Activated naive CD4-positive, alpha-beta T cell treated with anti-CD3 and anti-CD28 coated beads, Interleukin-2, amount 10 ng/mL, durations not matched to agents 7 days and 5 days (primary cell): ENCODE measurements around the gene TTC3.
"Not testable (repeated sequence)": the region's sequence is repeated elsewhere in the genome, so short reads cannot be mapped to it uniquely, and the experiment has no call there.

ENCODE experiments used
- CTCF ChIA-PET: fragments of 350-600 bp; sonication (Branson Sonifier 250); formaldehyde crosslinking; loops from one replicate; lab custom pipeline; 2021; ENCODE audit warnings: antibody characterized with exemption; lab: Charles Lee
- DNase-seq: peaks from one replicate; pipeline ENCODE4 v3.0.0-alpha.2; 2020
- H3K27ac Mint-ChIP-seq: one replicate; pipeline ENCODE4 v1.8.0; 2021; ENCODE audit warnings: mild to moderate bottlenecking, moderate library complexity, mixed read lengths
- H3K27me3 Mint-ChIP-seq: one replicate; pipeline ENCODE4 v1.8.0; 2021; ENCODE audit warnings: mild to moderate bottlenecking, mixed read lengths
- H3K36me3 Mint-ChIP-seq: one replicate; pipeline ENCODE4 v1.8.0; 2021; ENCODE audit warnings: mixed read lengths
- H3K4me1 Mint-ChIP-seq: one replicate; pipeline ENCODE4 v1.8.0; 2021; ENCODE audit warnings: mixed read lengths
- H3K4me3 Mint-ChIP-seq: one replicate; pipeline ENCODE4 v1.8.0; 2021; ENCODE audit warnings: mild to moderate bottlenecking, moderate library complexity, mixed read lengths
- H3K9me3 Mint-ChIP-seq: one replicate; pipeline ENCODE4 v1.8.0; 2021; ENCODE audit warnings: mixed read lengths

TTC3 gene

GRCh38 chr21:37093977-37094376 lies 20.9 kb downstream of the TTC3 start:
- no peak overlapping the region for H3K27ac Mint-ChIP-seq
- H3K4me3 Mint-ChIP-seq = no peak overlapping the region
- no peaks in the 10 kb centered on the region for H3K27me3 Mint-ChIP-seq
- peaks cover 29% of the 10 kb centered on the region for H3K36me3 Mint-ChIP-seq
- DNase-seq = no peak
- no peaks in the 10 kb centered on the region for H3K9me3 Mint-ChIP-seq
- CTCF ChIA-PET = no interaction called here
- H3K4me1 Mint-ChIP-seq = no peaks in the 10 kb centered on the region

GRCh38 chr21:37095821-37096220 lies 22.8 kb downstream of the TTC3 start:
- Mint-ChIP-seq H3K27ac (no peak overlapping the region), H3K27me3 (no peaks in the 10 kb centered on the region), H3K4me3 (no peak overlapping the region), H3K4me1 (no peaks in the 10 kb centered on the region), H3K36me3 (peaks cover 32% of the 10 kb centered on the region), H3K9me3 (no peaks in the 10 kb centered on the region)
- CTCF ChIA-PET = interaction anchor here (0.6 to 1.5 kb wide), 3 partner anchors 9 to 236 kb away, joined by 3 to 4 read pairs (median 4); no protein-coding TSS in a partner anchor
- DNase-seq = no peak

- Mint-ChIP-seq H3K36me3 (peaks cover 27% of the 10 kb centered on the region), H3K4me1 (no peaks in the 10 kb centered on the region), H3K27ac (no peak overlapping the region), H3K4me3 (no peak overlapping the region), H3K9me3 (no peaks in the 10 kb centered on the region), H3K27me3 (no peaks in the 10 kb centered on the region)
- DNase-seq = no peak
- CTCF ChIA-PET = no interaction called here
Measured at GRCh38 chr21:37098751-37099150, 25.7 kb downstream of the TTC3 start.

- CTCF ChIA-PET = no interaction called here
- DNase-seq = no peak
- H3K4me3 Mint-ChIP-seq = no peak overlapping the region
- H3K27ac Mint-ChIP-seq = no peak overlapping the region
- peaks cover 27% of the 10 kb centered on the region for H3K36me3 Mint-ChIP-seq
- H3K4me1 Mint-ChIP-seq = no peaks in the 10 kb centered on the region
- no peaks in the 10 kb centered on the region for H3K9me3 Mint-ChIP-seq
- H3K27me3 Mint-ChIP-seq = no peaks in the 10 kb centered on the region
Measured at GRCh38 chr21:37100316-37100715, 27.3 kb downstream of the TTC3 start.

- H3K9me3 Mint-ChIP-seq = no peaks in the 10 kb centered on the region
- DNase-seq = no peak
- peaks cover 24% of the 10 kb centered on the region for H3K36me3 Mint-ChIP-seq
- no peak overlapping the region for H3K4me3 Mint-ChIP-seq
- H3K4me1 Mint-ChIP-seq = no peaks in the 10 kb centered on the region
- no peak overlapping the region for H3K27ac Mint-ChIP-seq
- CTCF ChIA-PET = no interaction called here
- H3K27me3 Mint-ChIP-seq = no peaks in the 10 kb centered on the region
Measured at GRCh38 chr21:37101384-37101783, 28.3 kb downstream of the TTC3 start.

- H3K4me3 Mint-ChIP-seq, CTCF ChIA-PET, DNase-seq: not testable (repeated sequence)
Measured at GRCh38 chr21:37102746-37103145, 29.7 kb downstream of the TTC3 start.

GRCh38 chr21:37106998-37107397 lies 33.9 kb downstream of the TTC3 start:
- Mint-ChIP-seq H3K9me3 (peaks cover 24% of the 10 kb centered on the region), H3K27ac (no peak overlapping the region), H3K27me3 (no peaks in the 10 kb centered on the region), H3K4me3 (no peak overlapping the region), H3K36me3 (peaks cover 17% of the 10 kb centered on the region), H3K4me1 (no peaks in the 10 kb centered on the region)
- CTCF ChIA-PET = no interaction called here
- DNase-seq = no peak

More at GRCh38 chr21:37102746-37103145, 29.7 kb downstream of the TTC3 start:
- H3K36me3 Mint-ChIP-seq = peaks cover 23% of the 10 kb centered on the region
- not testable (repeated sequence) for H3K9me3 Mint-ChIP-seq, H3K27ac Mint-ChIP-seq, H3K4me1 Mint-ChIP-seq, H3K27me3 Mint-ChIP-seq

- DNase-seq, H3K4me3 Mint-ChIP-seq, H3K27ac Mint-ChIP-seq, H3K27me3 Mint-ChIP-seq, CTCF ChIA-PET, H3K4me1 Mint-ChIP-seq: not testable (repeated sequence)
- peaks cover 22% of the 10 kb centered on the region for H3K36me3 Mint-ChIP-seq
- H3K9me3 Mint-ChIP-seq = peaks cover 25% of the 10 kb centered on the region
Measured at GRCh38 chr21:37111029-37111428, 38.0 kb downstream of the TTC3 start.

- H3K36me3 Mint-ChIP-seq, H3K27ac Mint-ChIP-seq, CTCF ChIA-PET, H3K27me3 Mint-ChIP-seq, H3K4me1 Mint-ChIP-seq, DNase-seq, H3K9me3 Mint-ChIP-seq, H3K4me3 Mint-ChIP-seq: not testable (repeated sequence)
Measured at GRCh38 chr21:37114301-37114700, 41.2 kb downstream of the TTC3 start.

- CTCF ChIA-PET, H3K27ac Mint-ChIP-seq: not testable (repeated sequence)
Measured at GRCh38 chr21:37116459-37116858, 43.4 kb downstream of the TTC3 start.

GRCh38 chr21:37117204-37117603 lies 44.1 kb downstream of the TTC3 start:
- Mint-ChIP-seq H3K27me3 (no peaks in the 10 kb centered on the region), H3K9me3 (peaks cover 1% of the 10 kb centered on the region), H3K27ac (no peak overlapping the region), H3K4me1 (no peaks in the 10 kb centered on the region), H3K4me3 (no peak overlapping the region), H3K36me3 (peaks cover 7% of the 10 kb centered on the region)
- DNase-seq = no peak
- CTCF ChIA-PET = no interaction called here

More at GRCh38 chr21:37116459-37116858, 43.4 kb downstream of the TTC3 start:
- H3K9me3 Mint-ChIP-seq, H3K36me3 Mint-ChIP-seq, H3K27me3 Mint-ChIP-seq, H3K4me3 Mint-ChIP-seq, DNase-seq, H3K4me1 Mint-ChIP-seq: not testable (repeated sequence)

- Mint-ChIP-seq H3K27me3 (no peaks in the 10 kb centered on the region), H3K36me3 (peaks cover 7% of the 10 kb centered on the region), H3K27ac (no peak overlapping the region), H3K9me3 (peaks cover 1% of the 10 kb centered on the region), H3K4me1 (no peaks in the 10 kb centered on the region), H3K4me3 (no peak overlapping the region)
- CTCF ChIA-PET = no interaction called here
- DNase-seq = no peak
Measured at GRCh38 chr21:37118187-37118826, 45.3 kb downstream of the TTC3 start.

GRCh38 chr21:37119421-37120218 lies 46.6 kb downstream of the TTC3 start:
- DNase-seq = no peak
- Mint-ChIP-seq H3K27me3 (no peaks in the 10 kb centered on the region), H3K36me3 (peaks cover 7% of the 10 kb centered on the region), H3K4me3 (no peak overlapping the region), H3K27ac (no peak overlapping the region), H3K9me3 (no peaks in the 10 kb centered on the region), H3K4me1 (no peaks in the 10 kb centered on the region)
- CTCF ChIA-PET = no interaction called here

GRCh38 chr21:37128076-37128475 lies 55.0 kb downstream of the TTC3 start:
- Mint-ChIP-seq H3K4me1 (no peaks in the 10 kb centered on the region), H3K27ac (no peak overlapping the region), H3K9me3 (no peaks in the 10 kb centered on the region), H3K36me3 (peaks cover 34% of the 10 kb centered on the region), H3K4me3 (no peak overlapping the region), H3K27me3 (no peaks in the 10 kb centered on the region)
- CTCF ChIA-PET = no interaction called here
- DNase-seq = no peak

- no peak for DNase-seq
Measured at GRCh38 chr21:37130971-37131370, 57.9 kb downstream of the TTC3 start.

More at GRCh38 chr21:37130971-37131370, 57.9 kb downstream of the TTC3 start:
- Mint-ChIP-seq H3K27me3 (no peaks in the 10 kb centered on the region), H3K9me3 (no peaks in the 10 kb centered on the region), H3K36me3 (peaks cover 43% of the 10 kb centered on the region), H3K4me3 (no peak overlapping the region), H3K4me1 (peaks cover 9% of the 10 kb centered on the region), H3K27ac (no peak overlapping the region)
- CTCF ChIA-PET = no interaction called here
